ENCODE measurements around the gene C6orf132.
"Not testable (repeated sequence)": the region's sequence is repeated elsewhere in the genome, so short reads cannot be mapped to it uniquely, and the experiment has no call there.

C6orf132 gene

GRCh38 chr6:42162384-42162783 lies 20.0 kb upstream of the C6orf132 start:
- DNase-seq, result no peak

- DNase-seq, result no peak
These were observed 17.1 kb upstream of the C6orf132 start for GRCh38 chr6:42159431-42160024.

- no peak for DNase-seq
These were observed 16.2 kb upstream of the C6orf132 start for GRCh38 chr6:42158631-42159030.

DNA sequence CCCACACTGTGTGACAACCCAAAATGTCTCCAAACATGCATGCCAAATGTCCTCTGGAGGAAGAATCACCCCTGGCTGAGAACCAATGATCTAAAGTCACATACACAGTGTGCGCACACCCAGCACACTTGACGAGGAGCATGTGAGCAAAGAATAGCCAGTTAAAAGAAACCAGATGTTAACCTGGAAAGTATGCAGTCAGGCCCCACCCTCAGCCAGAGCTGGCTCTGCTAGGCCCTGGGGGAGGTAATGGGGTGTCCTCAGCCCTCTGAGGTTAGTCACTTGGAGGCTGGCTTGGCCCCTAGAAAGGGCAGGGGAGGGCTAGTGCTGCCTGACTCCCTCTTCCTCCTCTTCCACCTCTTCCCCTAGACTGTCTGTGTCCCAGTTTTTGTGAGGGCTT lies 15.6 kb upstream of the C6orf132 start:
- no peak for DNase-seq

- DNase-seq, result no peak
These were observed 14.2 kb upstream of the C6orf132 start for GRCh38 chr6:42156638-42157037.

- DNase-seq, result peak in 1 of 2 experiments; percentile 10
These were observed 12.9 kb upstream of the C6orf132 start for GRCh38 chr6:42155293-42155692.

- no peak for DNase-seq
These were observed 12.2 kb upstream of the C6orf132 start for GRCh38 chr6:42154461-42155209.

GRCh38 chr6:42153921-42154320 lies 11.5 kb upstream of the C6orf132 start:
- DNase-seq, result no peak

GRCh38 chr6:42152528-42153213 lies 10.3 kb upstream of the C6orf132 start:
- not testable (repeated sequence) for DNase-seq

- no peak for DNase-seq
These were observed 9.6 kb upstream of the C6orf132 start for GRCh38 chr6:42152024-42152423.

GRCh38 chr6:42150254-42150653 lies 7.8 kb upstream of the C6orf132 start:
- DNase-seq, result no peak

DNA sequence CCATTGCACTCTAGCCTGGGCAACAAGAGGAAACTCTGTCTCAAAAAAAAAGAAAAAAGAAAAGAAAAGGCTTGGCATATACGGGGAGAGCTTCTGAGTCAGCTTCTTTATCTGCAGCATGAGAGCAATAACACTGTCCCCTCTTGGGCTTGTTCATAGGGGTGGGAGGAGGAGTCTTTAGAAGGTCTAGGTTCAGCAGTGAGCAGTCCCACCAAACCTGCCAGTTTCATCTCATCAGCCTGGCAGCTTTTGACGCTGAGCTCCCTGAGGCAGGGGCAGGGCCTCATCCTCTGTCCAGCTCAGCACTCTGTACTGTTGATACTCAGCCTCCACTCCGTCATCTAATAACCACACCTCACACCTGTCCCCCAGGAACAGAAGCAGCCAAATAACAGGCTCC lies 5.6 kb upstream of the C6orf132 start:
- no peak for DNase-seq

DNA sequence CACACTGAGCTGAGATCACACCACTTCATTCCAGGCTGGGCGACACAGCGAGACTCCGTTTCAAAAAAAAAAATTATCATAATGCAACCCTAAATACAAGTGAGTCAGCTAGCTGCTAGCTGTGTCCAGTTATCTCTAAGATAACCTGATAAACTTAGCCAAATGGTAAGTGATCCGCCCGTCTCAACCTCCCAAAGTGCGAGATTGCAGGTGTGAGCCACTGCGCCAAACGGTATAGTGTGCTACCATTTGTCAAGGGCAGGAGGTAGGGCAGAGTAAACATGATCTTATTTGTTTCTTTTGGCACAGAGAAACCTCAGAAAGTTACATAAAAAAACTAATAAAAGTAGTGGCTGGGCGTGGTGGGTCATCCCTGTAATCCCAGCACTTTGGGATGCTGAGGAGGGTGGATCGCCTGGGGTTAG lies 4.7 kb upstream of the C6orf132 start:
- no peak for DNase-seq

DNA sequence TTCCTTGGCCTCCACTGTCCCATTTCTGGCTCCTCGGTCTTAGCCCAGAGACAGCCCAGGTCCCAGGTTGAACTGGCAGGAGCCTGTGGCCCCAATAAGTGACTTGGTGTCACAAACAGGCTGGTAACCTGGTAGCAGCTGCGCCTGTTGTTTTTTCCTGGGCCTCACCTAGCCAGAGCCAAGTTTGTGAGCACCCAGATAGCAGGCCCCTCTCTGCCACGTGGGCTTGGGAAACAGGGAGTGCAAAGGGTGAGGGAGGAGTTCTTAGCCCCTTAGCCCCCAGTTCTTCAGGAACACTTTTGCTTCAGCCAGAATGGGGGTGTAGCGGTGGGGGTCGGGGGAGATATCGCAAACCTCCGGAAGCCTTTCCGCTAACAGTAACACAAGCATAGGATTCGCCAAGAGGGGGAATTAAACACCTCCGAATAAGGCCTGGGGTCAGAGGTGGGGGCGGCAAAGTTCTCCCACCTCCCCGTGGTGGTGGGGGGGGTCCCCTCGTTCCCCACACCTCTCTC lies 760 bp downstream of the C6orf132 start:
- no peak for DNase-seq

- DNase-seq, result no peak
These were observed 1.4 kb downstream of the C6orf132 start for GRCh38 chr6:42140756-42141602.

GRCh38 chr6:42140032-42140431 lies 2.4 kb downstream of the C6orf132 start:
- DNase-seq, result peak; percentile 59 to 70

DNA sequence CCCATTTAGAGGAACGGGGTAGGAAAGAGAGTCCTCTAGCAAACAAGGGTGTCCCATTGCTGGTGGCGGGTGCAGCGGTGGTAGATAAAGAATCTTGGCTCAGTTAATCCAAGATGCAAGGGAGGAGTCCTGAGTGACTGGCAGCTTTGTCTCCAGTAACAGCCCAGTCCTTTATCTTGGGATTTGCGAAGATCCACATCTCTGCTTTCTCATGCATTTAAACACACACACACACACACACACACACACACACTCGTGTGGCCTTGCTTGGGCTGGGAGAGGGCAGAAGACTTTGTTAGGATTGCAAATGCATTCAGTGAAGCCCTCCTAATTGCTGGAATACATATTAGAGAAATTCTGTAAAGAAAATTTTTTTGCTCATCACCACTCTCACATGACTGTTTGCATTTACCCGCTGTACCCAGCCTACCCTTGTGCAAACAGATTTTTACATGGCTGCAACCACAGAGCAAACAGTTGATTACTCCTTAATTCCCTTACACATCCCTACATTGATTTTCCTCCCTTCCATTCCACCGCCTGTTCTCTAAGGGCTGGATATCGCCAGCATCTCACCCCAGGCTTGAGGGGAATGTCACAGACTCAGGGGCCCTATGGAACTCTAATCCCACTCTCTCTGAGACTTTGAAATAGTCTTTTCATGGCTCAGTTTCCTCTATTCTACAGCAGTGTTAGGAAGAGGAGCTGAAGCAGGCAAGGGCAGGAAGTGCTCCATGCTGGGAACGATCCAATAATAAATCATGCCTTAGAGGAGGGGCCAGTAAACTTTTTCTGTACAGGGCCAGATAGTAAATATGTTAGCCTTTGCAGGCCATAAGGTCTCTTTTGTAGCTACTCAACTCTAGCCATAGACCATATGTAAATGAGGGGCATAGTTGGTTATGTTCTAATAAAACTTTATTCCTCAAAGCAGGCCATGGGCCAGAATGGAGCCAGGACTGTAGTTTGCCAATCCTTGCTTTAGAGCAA lies 3.5 kb downstream of the C6orf132 start:
- DNase-seq, result no peak

DNA sequence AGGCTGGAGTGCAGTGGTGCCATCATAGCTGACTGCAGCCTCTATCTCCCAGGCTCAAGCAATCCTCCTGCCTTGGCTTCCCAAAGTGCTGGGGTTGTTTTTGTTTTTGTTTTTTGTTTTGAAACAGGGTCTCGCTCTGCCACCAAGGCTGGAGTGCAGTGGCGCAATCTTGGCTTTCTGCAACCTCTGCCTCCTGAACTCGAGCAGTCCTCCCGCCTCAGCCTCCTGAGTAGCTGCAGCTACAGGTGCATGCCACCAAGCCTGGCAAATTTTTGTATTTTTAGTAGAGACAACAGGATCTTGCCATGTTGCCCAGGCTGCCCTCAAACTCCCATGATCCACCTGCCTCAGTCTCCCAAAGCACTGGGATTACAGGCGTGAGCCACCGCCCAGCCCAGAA lies 4.2 kb downstream of the C6orf132 start:
- DNase-seq, result no peak

GRCh38 chr6:42137194-42137753 lies 5.1 kb downstream of the C6orf132 start:
- no peak for DNase-seq

DNA sequence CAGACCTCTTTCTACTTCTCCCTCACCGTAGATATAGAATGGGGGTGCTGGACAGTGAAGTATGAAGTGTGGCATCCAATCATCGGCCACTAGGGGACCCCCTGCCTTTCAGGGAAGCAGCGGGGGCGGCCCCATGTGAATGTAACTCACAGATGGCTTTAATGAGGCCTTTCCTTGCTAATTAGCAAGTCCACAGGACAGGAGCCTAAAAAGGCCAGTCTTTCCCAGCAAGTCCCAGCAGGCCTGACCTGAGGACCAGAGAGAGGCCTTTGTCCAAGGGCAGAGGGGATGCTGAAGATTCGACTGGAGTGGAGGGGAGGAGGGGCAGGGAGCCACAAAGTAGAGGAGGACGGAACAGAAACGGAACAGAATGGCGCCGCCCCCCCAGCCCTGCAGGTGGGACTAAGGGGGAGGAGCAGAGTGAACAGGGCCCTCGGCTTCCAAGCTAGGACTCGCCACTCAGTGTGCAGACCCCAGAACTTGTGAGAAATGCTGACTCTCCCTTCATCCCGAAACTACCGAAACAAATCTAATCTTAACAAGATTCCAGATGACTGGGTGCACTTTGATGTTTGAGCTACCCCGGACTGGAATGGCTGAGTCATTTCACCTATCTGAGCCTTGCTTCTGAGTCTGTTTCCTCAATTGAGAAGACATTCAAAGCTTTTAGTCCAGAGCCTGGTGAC lies 5.8 kb downstream of the C6orf132 start:
- DNase-seq, result peak in 1 of 2 experiments; percentile 4

DNA sequence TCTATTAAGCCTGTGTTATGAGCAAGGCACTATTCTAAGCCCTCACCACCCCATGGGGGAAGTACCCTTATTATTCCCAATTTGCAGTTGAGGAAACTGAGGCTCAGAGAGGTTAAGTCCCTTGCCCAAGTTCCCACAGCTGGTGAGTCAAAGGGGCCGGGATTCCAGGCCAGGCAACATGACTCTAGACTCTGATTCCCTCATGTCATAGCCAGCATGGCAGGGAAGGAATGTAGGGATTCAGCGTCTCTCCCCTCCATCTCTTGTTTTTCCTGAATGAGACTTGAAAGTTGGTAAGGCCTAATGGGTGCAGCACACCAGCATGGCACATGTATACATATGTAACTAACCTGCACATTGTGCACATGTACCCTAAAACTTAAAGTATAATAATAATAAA lies 6.7 kb downstream of the C6orf132 start:
- no peak for DNase-seq
